Measurements from ENCODE around the gene TMCC1. TPM values are rescaled to one million over a fixed set of nuclear protein-coding genes. Genes with fewer than 3 reads are reported as not detected.

TMCC1 gene
- total RNA-seq, 1 donor from 2014 or later: 18.0 TPM

GRCh38 chr3:129673012-129673411 lies 220.5 kb downstream of the TMCC1 start:
- Mint-ChIP-seq H3K27me3 (ENCODE audit: low read depth) (no peaks in the 10 kb centered on the region), H3K27ac (no peak overlapping the region), H3K36me3 (ENCODE audit: low read depth) (no peaks in the 10 kb centered on the region), H3K4me1 (ENCODE audit: low read depth) (peaks cover 2% of the 10 kb centered on the region), H3K9me3 (no peaks in the 10 kb centered on the region), H3K4me3 (ENCODE audit: low read depth) (no peak overlapping the region)
- intact Hi-C loops (cut with micrococcal nuclease): no loop called here
- no peak for DNase-seq (ENCODE audit: low spot score)

- H3K36me3 Mint-ChIP-seq (ENCODE audit: low read depth): no peaks in the 10 kb centered on the region
- no peaks in the 10 kb centered on the region for H3K27me3 Mint-ChIP-seq (ENCODE audit: low read depth)
- H3K4me3 Mint-ChIP-seq (ENCODE audit: low read depth): no peak overlapping the region
- no peak for DNase-seq (ENCODE audit: low spot score)
- H3K27ac Mint-ChIP-seq: no peak overlapping the region
- intact Hi-C loops (cut with micrococcal nuclease): no loop called here
- no peaks in the 10 kb centered on the region for H3K9me3 Mint-ChIP-seq
- H3K4me1 Mint-ChIP-seq (ENCODE audit: low read depth): peaks cover 2% of the 10 kb centered on the region
Observed at GRCh38 chr3:129672412-129672811, 221.1 kb downstream of the TMCC1 start.

- no peaks in the 10 kb centered on the region for H3K36me3 Mint-ChIP-seq (ENCODE audit: low read depth)
- intact Hi-C loops (cut with micrococcal nuclease): no loop called here
- no peak overlapping the region for H3K4me3 Mint-ChIP-seq (ENCODE audit: low read depth)
- H3K9me3 Mint-ChIP-seq: no peaks in the 10 kb centered on the region
- no peaks in the 10 kb centered on the region for H3K4me1 Mint-ChIP-seq (ENCODE audit: low read depth)
- H3K27ac Mint-ChIP-seq: no peak overlapping the region
- DNase-seq (ENCODE audit: low spot score): no peak
- no peaks in the 10 kb centered on the region for H3K27me3 Mint-ChIP-seq (ENCODE audit: low read depth)
Observed at GRCh38 chr3:129665024-129665768, 228.3 kb downstream of the TMCC1 start.

GRCh38 chr3:129663930-129664646 lies 229.4 kb downstream of the TMCC1 start:
- intact Hi-C loops (cut with micrococcal nuclease): no loop called here
- Mint-ChIP-seq H3K9me3 (no peaks in the 10 kb centered on the region), H3K36me3 (ENCODE audit: low read depth) (no peaks in the 10 kb centered on the region), H3K4me1 (ENCODE audit: low read depth) (no peaks in the 10 kb centered on the region), H3K4me3 (ENCODE audit: low read depth) (no peak overlapping the region), H3K27me3 (ENCODE audit: low read depth) (no peaks in the 10 kb centered on the region), H3K27ac (no peak overlapping the region)
- no peak for DNase-seq (ENCODE audit: low spot score)

GRCh38 chr3:129663045-129663446 lies 230.5 kb downstream of the TMCC1 start:
- H3K9me3 Mint-ChIP-seq: no peaks in the 10 kb centered on the region
- no peaks in the 10 kb centered on the region for H3K36me3 Mint-ChIP-seq (ENCODE audit: low read depth)
- intact Hi-C loops (cut with micrococcal nuclease): no loop called here
- no peak overlapping the region for H3K27ac Mint-ChIP-seq
- H3K4me1 Mint-ChIP-seq (ENCODE audit: low read depth): peaks cover 5% of the 10 kb centered on the region
- DNase-seq (ENCODE audit: low spot score): no peak
- no peaks in the 10 kb centered on the region for H3K27me3 Mint-ChIP-seq (ENCODE audit: low read depth)
- no peak overlapping the region for H3K4me3 Mint-ChIP-seq (ENCODE audit: low read depth)

GRCh38 chr3:129662191-129662608 lies 231.3 kb downstream of the TMCC1 start:
- Mint-ChIP-seq H3K27me3 (ENCODE audit: low read depth) (no peaks in the 10 kb centered on the region), H3K4me3 (ENCODE audit: low read depth) (no peak overlapping the region), H3K4me1 (ENCODE audit: low read depth) (peaks cover 13% of the 10 kb centered on the region), H3K9me3 (no peaks in the 10 kb centered on the region), H3K36me3 (ENCODE audit: low read depth) (no peaks in the 10 kb centered on the region), H3K27ac (no peak overlapping the region)
- no peak for DNase-seq (ENCODE audit: low spot score)
- intact Hi-C loops (cut with micrococcal nuclease): no loop called here

GRCh38 chr3:129661766-129662165 lies 231.7 kb downstream of the TMCC1 start:
- DNase-seq (ENCODE audit: low spot score): no peak
- Mint-ChIP-seq H3K4me3 (ENCODE audit: low read depth) (no peak overlapping the region), H3K27me3 (ENCODE audit: low read depth) (no peaks in the 10 kb centered on the region), H3K9me3 (no peaks in the 10 kb centered on the region), H3K27ac (no peak overlapping the region), H3K4me1 (ENCODE audit: low read depth) (peaks cover 18% of the 10 kb centered on the region), H3K36me3 (ENCODE audit: low read depth) (no peaks in the 10 kb centered on the region)
- intact Hi-C loops (cut with micrococcal nuclease): no loop called here

GRCh38 chr3:129658110-129658843 lies 235.2 kb downstream of the TMCC1 start:
- H3K9me3 Mint-ChIP-seq: no peaks in the 10 kb centered on the region
- no peak overlapping the region for H3K27ac Mint-ChIP-seq
- H3K36me3 Mint-ChIP-seq (ENCODE audit: low read depth): no peaks in the 10 kb centered on the region
- no peaks in the 10 kb centered on the region for H3K27me3 Mint-ChIP-seq (ENCODE audit: low read depth)
- no peak overlapping the region for H3K4me3 Mint-ChIP-seq (ENCODE audit: low read depth)
- H3K4me1 Mint-ChIP-seq (ENCODE audit: low read depth): peaks cover 18% of the 10 kb centered on the region
- intact Hi-C loops (cut with micrococcal nuclease): no loop called here
- DNase-seq (ENCODE audit: low spot score): no peak

- H3K9me3 Mint-ChIP-seq: no peaks in the 10 kb centered on the region
- no peaks in the 10 kb centered on the region for H3K27me3 Mint-ChIP-seq (ENCODE audit: low read depth)
- H3K4me1 Mint-ChIP-seq (ENCODE audit: low read depth): peaks cover 18% of the 10 kb centered on the region
- no peaks in the 10 kb centered on the region for H3K36me3 Mint-ChIP-seq (ENCODE audit: low read depth)
- no peak overlapping the region for H3K4me3 Mint-ChIP-seq (ENCODE audit: low read depth)
- intact Hi-C loops (cut with micrococcal nuclease): no loop called here
- no peak for DNase-seq (ENCODE audit: low spot score)
- no peak overlapping the region for H3K27ac Mint-ChIP-seq
Observed at GRCh38 chr3:129657261-129658046, 236.1 kb downstream of the TMCC1 start.

- H3K4me3 Mint-ChIP-seq (ENCODE audit: low read depth): no peak overlapping the region
- no peak overlapping the region for H3K27ac Mint-ChIP-seq
- no peaks in the 10 kb centered on the region for H3K27me3 Mint-ChIP-seq (ENCODE audit: low read depth)
- no peaks in the 10 kb centered on the region for H3K9me3 Mint-ChIP-seq
- H3K4me1 Mint-ChIP-seq (ENCODE audit: low read depth): peaks cover 18% of the 10 kb centered on the region
- no peak for DNase-seq (ENCODE audit: low spot score)
- no peaks in the 10 kb centered on the region for H3K36me3 Mint-ChIP-seq (ENCODE audit: low read depth)
- intact Hi-C loops (cut with micrococcal nuclease): no loop called here
Observed at GRCh38 chr3:129656659-129657247, 236.8 kb downstream of the TMCC1 start.

- Mint-ChIP-seq H3K27me3 (ENCODE audit: low read depth) (no peaks in the 10 kb centered on the region), H3K36me3 (ENCODE audit: low read depth) (no peaks in the 10 kb centered on the region), H3K9me3 (no peaks in the 10 kb centered on the region), H3K4me3 (ENCODE audit: low read depth) (no peak overlapping the region), H3K27ac (no peak overlapping the region), H3K4me1 (ENCODE audit: low read depth) (peaks cover 18% of the 10 kb centered on the region)
- no peak for DNase-seq (ENCODE audit: low spot score)
- intact Hi-C loops (cut with micrococcal nuclease): no loop called here
Observed at GRCh38 chr3:129655291-129655700, 238.2 kb downstream of the TMCC1 start.

GRCh38 chr3:129654131-129654530 lies 239.4 kb downstream of the TMCC1 start:
- no peak for DNase-seq (ENCODE audit: low spot score)
- peaks cover 2% of the 10 kb centered on the region for H3K27me3 Mint-ChIP-seq (ENCODE audit: low read depth)
- H3K4me1 Mint-ChIP-seq (ENCODE audit: low read depth): peaks cover 19% of the 10 kb centered on the region
- no peak overlapping the region for H3K4me3 Mint-ChIP-seq (ENCODE audit: low read depth)
- no peaks in the 10 kb centered on the region for H3K9me3 Mint-ChIP-seq
- intact Hi-C loops (cut with micrococcal nuclease): no loop called here
- H3K27ac Mint-ChIP-seq: no peak overlapping the region
- H3K36me3 Mint-ChIP-seq (ENCODE audit: low read depth): no peaks in the 10 kb centered on the region
